ENCODE measurements around the gene SLC6A6.
A peak's percentile ranks its signal among the peaks of the same experiment; 100 is the strongest.
"Not testable (repeated sequence)": the region's sequence is repeated elsewhere in the genome, so short reads cannot be mapped to it uniquely, and the experiment has no call there.

Gene SLC6A6

DNA sequence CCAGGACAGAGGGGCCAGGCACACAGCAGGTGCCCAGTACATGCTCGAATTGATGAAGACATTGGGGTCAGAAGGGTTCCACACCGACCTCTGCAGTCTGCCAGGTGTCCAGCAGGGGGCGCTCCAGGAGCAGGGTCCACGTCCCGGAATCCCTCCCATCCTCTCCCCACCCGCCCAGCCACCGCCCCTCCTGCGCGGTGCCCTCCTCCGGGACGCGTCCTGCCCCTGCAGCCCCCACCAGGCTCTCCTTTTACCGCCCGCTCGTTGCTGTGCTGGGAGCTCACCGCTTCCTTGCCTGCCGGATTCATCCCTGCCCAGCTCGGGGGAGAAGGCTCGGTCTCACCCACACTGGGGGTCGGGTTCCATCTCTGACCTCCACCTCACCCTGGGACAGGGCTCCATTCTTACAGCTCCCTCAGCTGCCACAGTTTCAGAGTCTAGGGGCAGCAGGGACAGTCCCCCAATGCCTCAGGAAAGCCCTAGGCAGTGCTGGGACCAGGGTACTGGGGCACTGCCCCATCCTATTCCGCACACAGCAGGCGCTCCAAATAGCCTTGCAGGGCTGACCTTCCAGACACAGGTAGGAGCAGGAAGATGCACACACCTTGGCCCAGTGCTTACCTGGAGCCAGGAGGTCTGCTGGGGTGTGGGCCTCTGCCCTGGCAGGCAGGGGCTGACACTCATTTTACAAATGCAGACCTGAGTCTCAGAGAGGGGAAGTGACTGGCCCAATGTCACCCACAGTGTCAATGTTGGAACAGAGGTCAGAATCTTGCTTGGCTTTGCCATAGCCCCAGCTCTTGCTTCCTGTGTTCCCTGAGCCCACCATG lies 106.8 kb downstream of the SLC6A6 start:
- DNase-seq = peak in 5 of 14 donors; percentile 6 to 54 (median 16)

DNA sequence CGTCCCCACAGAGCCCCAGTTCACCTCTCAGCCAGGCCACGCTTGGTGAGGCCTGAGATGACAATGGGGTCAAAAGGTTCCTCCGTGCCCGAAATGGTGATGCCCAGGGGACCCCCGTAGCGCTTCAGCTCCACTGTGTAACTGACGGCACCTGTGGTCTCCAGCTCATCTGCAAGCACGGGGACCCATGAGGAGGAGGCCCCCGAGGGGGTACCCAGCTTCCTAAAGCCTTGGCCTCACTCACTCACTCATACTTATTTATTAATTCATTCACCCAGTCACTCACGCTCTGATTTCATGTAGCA lies 107.3 kb downstream of the SLC6A6 start:
- DNase-seq = no peak

DNA sequence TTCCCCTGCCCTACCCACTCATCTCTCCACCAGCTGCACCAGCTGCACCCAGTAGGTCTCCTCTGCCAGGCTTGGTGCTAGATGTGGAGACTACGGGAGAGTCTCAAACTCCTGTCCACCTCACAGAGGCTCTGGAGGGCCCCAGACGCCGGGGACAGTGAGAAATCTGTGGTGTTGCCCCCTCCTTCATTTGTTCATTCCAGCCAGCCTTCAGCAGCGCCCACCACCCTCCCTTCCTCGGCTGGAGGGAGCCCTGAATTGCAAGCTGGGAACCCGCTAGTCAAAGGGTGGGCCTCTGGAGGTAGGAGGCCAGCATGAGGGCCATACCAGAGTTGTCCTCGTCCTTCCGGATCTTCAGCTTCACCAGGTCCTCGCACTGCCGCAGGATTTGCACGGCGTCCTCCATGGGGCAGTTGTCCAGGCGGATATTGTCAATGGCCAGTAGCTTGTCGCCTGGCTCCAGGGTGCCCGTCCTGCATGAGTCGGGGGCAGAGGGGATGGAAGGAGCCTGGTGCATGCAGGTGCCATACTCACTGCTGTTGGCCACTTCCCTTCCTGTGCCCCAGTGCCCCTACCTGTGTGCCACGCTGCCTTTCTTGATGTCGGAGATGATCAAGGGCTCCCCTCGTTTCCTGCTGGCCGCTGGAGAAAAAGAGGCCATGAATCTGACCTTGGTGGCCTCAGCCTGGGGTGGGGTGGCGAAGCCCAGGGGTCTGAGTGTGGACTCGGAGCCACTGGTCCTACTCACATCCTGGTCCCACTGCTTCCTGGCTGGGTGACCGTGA lies 108.6 kb downstream of the SLC6A6 start:
- no peak for DNase-seq

DNA sequence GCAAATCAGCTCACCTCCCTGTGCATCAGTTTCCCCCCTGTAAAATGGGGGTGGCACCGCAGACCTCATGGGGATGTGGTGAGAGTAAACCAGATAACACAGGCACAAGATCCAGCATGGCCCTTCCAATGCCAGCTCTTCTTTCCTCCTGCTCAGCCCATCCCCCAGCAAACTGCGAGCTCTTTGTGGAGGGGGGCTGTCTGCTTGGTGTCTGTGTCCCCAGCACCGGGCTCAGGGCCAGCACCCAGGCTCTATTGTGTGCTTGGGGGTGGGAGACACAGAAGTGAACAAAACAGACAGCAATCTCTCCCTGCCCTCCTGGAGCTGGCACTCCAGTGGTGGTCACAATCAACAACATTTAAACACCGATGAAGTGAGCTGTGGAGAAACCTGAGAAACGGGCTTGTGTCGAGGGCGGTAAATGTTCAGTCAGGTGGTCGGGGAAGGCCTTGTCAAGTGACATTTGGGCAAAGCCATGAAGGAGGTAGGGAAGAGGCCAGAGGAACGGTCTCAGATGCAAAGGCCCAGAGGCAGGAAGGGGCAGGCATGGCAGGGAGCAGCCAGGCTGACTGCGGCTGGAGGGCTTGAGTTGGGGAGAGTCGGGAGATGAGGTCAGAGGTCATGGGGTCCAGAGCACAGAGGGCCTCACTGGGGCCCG lies 109.3 kb downstream of the SLC6A6 start:
- no peak for DNase-seq

DNA sequence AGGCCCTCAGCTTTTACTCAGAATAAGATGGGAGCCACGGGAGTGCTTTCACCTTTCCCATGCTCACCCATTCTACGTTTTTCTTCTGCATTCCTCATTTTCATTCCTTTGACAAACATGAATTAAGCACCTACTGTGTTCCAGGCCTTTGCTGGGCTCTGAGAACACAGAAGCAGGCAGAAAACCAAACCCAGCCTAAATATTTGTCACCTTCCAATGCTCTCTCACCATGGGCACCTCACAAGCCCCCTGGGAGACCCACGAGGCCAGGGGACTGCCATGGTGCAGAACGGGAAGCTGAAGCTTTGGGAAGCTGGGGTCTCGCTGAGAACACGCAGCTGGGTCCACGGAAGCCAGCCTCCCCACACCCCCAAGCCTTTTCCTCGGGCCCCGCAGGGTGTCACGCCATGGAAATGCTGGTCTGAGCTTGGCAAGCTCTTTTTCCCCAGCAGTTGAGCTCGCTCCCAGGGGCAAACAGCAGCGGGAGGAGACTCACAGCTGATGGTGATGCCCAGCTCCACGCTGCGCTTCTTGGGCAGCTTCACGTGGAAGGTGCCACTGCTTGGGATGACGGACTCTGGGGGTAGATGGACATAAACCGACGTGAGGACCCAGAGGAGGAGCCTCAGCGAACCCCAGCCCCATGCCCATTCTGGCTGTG lies 110.0 kb downstream of the SLC6A6 start:
- DNase-seq = no peak

DNA sequence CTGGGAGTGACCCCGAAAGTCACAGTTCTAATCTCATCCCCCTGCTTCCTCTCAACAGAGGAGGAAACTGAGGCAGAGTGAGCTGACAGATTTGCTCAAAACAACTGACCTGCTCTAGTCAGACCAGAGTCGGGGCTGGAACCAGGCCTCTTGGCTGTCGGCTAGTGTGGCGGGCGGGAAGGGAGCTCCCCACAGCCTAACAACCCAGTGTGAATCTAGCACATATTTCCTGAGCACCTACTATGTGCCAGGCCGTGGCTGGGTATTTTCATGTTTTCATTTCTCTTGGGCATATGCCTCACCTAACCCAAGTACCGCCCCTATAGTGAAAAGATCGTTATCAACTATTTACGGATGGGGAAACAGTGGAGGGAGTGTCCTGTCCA lies 110.5 kb downstream of the SLC6A6 start:
- DNase-seq = no peak

DNA sequence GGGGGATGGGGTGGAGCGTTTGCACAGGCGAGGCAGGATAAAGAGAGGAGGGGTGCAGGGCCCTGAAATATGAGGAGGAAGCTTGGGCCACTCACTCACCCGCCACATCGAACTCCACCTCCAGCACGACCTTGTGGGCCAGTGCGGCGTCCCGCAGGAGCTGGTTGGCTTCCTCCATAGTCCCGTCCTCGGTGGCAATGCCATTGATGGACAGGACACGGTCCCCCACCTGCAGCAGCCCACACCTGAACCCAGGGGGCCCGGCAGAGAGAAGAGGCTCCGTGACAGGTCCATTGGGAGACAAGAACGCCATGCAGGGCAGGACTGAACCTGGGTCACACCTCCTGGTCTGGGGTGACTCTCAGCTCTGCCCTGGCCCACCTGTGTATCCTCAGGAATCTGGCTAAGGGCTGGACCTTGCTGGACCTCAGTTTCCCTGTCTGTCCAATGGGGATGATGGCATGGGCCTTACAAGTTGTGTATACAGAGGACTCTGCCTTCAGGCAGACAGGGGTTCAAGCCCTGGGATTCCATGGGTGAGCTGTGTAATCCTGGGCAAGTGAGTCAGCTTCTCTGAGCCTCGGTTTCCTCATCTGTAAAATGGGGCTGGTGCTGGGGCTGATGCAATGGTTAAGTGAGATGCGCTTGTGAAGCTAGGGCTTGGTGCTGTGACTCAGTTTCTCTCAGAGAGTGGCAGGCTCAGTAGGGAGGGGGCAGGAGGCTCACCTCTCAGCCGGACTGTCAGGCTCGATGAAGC lies 111.3 kb downstream of the SLC6A6 start:
- DNase-seq = no peak

DNA sequence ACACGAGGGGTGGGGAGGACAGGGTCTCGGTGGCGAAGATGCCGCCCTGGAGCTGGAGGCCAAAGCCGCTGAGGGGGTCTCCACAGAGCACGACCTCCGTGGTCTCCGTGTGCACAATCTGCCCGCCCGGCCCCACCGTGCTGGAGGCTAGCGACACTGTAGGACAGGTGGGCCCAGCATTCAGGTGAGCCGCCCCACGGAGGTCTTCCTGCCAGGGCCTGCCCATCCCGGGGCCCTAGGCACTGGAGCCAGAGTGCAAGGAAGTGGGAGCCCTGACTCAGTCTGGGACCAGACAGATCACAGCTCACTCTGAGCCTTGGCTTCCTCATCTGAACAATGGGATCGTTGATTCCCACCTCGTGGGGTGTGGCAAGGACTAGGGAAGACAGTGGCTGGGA lies 111.9 kb downstream of the SLC6A6 start:
- DNase-seq = no peak

DNA sequence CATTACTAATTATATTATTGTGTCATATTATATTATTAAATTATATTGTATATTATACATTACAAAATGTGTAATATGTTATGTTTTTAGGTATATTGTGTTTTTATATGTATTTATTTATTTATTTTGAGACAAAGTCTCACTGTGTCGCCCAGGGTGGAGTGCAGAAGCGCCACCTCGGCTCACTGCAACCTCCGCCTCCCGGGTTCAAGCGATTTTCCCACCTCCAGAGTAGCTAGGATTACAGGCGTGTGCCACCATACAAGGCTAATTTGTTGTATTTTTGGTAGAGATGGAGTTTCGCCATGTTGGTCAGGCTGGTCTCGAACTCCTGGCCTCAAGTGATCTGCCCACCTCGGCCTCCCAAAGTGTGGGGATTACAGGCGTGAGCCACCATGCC lies 113.1 kb downstream of the SLC6A6 start:
- not testable (repeated sequence) for DNase-seq

DNA sequence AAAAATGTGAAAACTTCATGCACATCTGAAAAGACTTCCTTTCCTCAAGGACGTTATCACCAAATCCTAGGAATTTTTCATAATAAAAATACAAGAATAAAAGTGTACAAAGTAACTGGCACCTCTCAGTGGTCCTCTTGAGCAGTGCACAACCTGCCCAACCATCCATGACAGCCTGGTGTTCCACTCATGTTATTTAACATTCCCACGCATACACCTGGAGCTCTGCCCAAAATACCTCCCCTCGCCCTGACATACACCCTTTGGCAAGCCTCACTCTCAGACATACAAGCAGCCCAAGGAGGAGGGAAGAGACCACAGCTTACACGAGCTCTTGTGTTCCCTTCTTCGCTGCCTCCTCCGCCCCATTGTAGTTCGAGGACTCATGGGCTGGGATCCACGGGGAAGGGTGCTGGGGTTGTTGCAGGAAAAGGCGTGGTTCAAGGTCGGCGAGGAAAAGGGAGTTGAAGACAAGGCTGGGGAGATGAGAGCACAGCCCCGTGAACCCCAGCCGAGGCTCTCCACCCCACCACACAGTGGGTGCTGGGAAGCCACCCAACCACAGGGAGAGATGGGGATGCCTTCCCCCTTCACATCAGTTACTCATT lies 114.4 kb downstream of the SLC6A6 start:
- DNase-seq = no peak

DNA sequence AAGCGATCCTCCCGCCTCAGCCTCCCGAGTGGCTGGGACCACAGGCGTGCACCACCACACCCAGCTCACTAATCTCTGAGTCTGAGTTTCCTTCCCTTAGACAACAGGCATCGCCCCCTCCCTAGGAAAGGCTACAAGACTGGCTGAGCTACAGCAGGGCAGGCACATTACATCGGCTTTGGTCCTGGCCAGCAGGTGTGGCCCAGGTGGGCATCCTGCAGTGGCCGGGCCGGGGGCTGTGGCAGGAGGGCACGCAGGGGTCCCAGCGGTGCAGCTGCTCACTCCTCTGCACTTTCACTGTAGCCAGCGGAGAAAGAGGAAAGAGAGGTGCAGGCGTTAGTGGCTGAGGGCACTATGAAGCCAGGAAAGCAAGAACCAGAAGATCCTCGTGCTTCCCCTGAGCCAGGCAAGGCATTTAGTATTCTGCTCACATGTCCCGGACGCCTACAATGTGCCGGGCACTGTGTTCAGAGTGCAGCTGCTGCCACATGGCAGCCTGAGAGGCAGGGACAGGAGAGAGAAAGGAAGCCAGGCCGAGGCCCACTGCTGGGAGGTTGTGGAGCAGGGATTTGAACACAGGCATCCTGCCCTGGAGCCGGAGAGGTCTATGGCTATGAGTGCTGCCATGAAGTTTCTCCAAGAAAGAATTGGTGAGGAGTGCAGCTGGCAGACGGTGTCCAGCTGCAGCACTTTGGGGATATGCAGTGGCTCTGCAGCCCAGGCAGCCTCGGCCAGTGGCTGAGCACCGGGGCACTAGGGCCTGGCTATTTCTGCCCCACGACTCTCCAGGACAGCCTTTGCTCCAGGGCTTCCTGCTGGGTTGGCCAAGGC lies 115.4 kb downstream of the SLC6A6 start:
- no peak for DNase-seq

DNA sequence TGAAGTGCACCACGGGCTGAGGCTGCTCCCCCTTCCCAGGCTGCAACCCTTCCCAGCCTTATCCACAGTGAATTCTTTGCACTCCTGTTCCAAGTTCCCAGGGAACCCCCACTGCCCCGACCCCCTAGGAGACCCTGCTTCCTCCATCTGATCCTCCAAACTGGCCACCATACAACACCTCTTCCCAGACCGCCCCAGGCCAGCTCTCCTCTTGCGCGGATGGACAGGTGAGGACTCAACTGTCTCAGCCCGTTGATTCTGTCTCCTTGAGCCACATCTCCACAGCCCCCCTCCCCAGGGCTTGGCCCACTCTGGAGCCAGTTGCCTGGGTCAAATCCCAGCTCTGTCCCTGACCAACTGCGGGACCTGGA lies 116.0 kb downstream of the SLC6A6 start:
- no peak for DNase-seq

DNA sequence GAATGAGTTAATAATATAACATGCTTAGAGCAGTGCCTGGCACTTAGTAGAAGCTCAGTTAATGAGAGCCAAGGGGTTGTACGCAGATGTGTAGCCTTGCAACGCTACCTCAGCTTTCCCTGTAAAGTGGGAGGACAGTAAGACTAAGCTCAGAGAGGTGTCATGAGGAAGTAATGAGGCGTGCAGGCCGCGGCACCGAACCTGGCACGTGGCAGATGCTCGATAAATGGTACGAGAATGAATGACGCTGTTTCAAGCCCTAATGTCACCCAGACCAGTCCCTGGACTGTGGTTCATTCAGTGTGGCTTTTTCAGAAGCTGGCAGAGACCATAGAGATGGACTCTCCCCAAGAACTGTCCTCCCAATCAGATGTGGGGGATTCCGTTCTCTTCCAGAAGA lies 116.5 kb downstream of the SLC6A6 start:
- no peak for DNase-seq

DNA sequence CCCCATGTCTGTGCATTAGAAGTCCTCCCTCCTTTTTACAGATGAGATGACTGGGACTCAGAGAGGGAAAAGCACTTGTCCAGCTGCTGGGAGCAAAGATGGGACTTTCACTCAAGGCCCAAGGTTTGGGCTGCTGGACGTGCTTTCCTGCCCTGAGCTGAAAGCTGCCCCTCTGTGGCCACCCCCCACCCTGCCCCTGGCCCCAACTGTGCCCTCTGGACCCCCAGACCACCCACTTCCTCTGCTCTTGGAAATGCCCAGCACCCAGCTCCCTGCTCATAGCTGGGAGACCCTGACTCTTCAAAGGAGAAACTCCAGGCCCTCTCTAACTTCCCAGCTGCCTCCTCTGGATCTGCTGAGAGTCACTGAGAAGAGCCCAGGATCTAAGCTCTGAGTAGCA lies 117.0 kb downstream of the SLC6A6 start:
- no peak for DNase-seq

DNA sequence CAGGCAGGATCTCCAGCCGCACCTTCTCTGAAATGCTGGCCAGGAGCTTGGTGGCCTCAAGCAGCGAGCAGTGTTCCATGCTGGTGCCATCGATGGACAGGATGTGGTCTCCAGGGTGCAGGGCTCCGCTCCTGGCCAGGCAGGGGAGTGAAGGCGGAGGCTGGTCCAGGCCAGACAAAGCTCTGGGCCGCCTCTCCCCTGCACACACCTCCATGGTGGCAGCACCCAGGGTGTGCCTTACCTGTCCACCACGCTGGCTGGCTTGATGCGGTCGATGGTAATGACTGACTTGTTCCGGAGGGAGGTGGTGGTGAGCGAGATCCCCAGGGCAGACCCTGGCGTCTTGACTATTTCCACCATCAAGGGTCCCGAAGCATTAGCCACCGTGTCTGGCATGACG lies 117.7 kb downstream of the SLC6A6 start:
- no peak for DNase-seq

DNA sequence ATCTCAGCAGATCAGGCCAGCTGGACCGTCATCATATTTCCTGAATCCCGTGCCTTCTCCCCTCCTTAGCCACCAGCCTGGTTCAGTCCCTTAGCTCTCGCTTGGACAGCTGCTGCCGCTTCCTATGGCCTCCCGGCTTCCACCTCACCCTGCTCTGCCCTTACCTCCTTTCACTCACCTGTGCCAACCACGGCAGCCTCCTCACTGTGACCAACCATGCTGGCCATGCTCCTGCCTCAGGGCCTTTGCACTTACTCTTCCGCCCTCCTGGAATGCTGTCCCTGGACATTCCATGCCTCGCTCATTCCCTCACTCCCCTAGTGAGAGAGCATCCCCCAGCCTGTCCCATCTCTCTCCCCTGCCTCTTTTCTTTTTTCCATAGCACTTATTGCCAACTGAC lies 118.6 kb downstream of the SLC6A6 start:
- DNase-seq = no peak

DNA sequence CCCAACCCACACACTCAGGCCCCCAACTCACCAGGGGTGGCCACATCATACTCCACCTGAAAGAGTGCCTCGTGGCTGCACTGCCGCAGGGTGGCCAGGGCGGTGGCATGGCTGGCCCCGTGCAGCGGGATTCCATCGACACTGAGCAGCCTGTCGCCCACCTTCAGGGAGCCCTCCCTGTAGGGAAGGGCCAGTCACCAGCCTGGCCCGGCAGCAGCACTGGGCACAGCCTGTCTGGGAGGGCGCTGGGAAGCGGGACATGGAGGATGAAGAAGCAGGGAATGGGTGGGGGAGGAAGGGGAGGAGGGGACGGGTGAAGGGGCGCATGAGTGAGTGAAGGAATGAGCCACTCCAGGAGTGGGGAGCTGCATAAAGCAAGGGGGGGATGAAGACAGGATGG lies 119.2 kb downstream of the SLC6A6 start:
- DNase-seq = no peak

DNA sequence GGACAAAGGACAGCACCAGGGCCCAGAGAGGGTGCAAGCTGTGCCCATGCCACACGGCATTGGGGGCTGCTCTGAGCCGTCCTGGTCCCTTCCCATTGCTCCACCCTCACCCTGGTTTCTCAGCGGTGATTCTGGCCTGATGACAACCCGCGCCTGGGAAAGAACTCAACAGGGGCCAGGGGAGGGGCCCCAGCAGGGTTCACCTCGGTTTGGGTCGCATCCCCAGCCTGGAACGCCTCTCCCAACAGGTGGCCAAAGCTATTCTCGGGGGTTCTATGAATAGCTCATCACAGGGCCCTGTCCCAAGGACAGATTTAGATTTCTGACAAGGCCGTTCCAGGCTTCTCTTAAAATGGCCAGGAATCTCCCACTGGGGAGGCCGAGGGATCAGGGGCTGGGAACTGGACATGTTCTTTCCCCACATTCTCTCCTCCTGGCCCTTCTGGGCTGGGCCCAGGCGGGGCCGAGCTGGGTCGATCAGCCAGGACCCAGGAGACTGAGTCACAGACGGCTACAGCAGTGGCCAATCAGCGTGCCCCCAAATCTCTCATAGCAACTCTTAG lies 119.8 kb downstream of the SLC6A6 start:
- DNase-seq = no peak

DNA sequence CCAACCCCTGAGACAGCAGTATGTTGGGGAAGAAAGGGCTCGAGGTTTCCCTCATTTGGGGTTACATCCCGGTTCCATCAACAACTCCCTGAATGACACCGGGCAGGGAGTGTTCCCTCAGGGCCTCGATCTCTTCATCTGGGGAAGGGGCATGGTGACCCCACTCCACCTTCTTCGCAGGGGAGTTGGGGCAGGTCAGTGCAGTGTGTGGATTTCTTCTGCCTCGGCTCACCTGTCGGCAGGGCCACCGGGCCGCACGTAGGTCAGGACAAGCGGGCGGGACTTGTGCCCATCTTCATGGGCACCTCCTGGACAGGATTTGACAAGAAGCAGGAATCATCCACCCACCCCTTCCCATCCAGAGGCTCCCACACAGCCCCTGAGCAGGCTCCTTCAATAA lies 120.4 kb downstream of the SLC6A6 start:
- no peak for DNase-seq

DNA sequence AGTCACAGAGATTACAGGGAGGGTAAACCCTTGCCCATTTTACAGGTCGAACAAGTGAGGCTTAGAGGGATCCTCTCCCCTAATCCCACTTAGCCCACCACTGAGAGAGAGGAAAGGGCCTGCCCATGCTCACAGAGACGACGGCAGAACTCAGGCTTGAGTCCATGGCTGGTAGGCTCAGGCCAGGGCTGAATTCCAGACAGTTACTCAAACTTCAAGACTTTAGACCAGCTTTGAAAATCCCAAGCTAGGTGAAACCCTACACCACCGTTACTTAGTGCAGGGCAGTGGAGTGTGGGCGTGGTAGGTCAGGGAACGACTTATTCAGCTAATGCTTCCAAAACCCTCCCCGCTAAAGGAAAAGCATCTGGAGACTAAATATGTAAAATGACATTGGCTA lies 121.4 kb downstream of the SLC6A6 start:
- DNase-seq = no peak

DNA sequence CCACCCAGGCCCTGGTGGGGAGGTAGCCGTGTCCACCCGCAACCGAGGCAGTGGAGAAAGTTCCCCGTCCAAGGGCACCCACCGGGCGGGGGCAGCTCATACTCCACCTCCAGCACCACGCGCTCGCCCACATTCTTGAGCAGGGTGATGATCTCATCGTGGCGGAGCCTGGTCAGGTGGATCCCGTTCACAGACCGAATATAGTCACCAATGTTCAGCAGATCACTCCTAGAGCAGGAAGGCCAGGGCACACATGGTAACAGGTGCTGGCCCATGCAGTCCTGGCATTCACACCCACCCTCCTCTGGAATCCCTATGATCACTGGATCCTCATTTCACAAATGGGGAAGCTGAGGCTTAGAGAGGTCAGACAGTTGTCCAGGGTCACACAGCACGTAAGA lies 121.9 kb downstream of the SLC6A6 start:
- no peak for DNase-seq
